ENCODE data around the gene SLC16A5. TPM values are rescaled to one million over a fixed set of nuclear protein-coding genes. Genes with fewer than 3 reads are reported as not detected.
A peak's percentile ranks its signal among the peaks of the same experiment; 100 is the strongest.

SLC16A5 gene
- total and polyA plus RNA-seq, 8 donors = 2.2 to 8.8 (median 4.4) TPM

- ATAC-seq = peak; percentile 76 to 89 (median 84)
- H3K4me3 ChIP-seq = peak overlapping the region; percentile 26 to 54 (median 36)
- FAIRE-seq = no peak
- no peaks in the 10 kb centered on the region for H3K36me3 ChIP-seq
- DNase-seq = peak; percentile 85 to 92 (median 88)
- intact Hi-C loops (cut with DNase I) = loop anchor here in 1 of 3 donors (10.0 kb wide), 1 partner anchor 71 kb away; the partner anchor contains the start of gene SUMO2
- no peaks in the 10 kb centered on the region for H3K9me3 ChIP-seq
- peak; percentile 93 to 98 (median 95) for TF ChIP-seq CTCF (IDR thresholded peaks at IDR 0.05)
- no peaks in the 10 kb centered on the region for H3K27me3 ChIP-seq
- H3K4me1 ChIP-seq = peaks cover 0 to 5% (median 5%) of the 10 kb centered on the region in 3 donors
- 1% methylated on average over 22 of the region's 22 CpGs for WGBS, 2 donors
- peak overlapping the region; percentile 46 to 88 (median 62) for H3K27ac ChIP-seq
These were observed 26.2 kb downstream of the SLC16A5 start for GRCh38 chr17:75113798-75114551.

GRCh38 chr17:75114552-75115314, 27.0 kb downstream of the SLC16A5 start:
- no peak for DNase-seq
- Histone ChIP-seq H3K4me1 (no peaks in the 10 kb centered on the region), H3K4me3 (peak overlapping the region; percentile 26 to 54 (median 36)), H3K27me3 (no peaks in the 10 kb centered on the region), H3K27ac (peak overlapping the region; percentile 46 to 88 (median 62)), H3K9me3 (no peaks in the 10 kb centered on the region), H3K36me3 (no peaks in the 10 kb centered on the region)
- ATAC-seq = no peak
- intact Hi-C loops (cut with DNase I) = loop anchor here in 1 of 3 donors (10.0 kb wide), 1 partner anchor 70 kb away; the partner anchor contains the start of gene SUMO2
- no peak for FAIRE-seq
- TF ChIP-seq CTCF (IDR thresholded peaks at IDR 0.05) = no peak
- WGBS, 2 donors = 37 to 38% methylated on average over 19 of the region's 19 CpGs

GRCh38 chr17:75115555-75115954, 27.8 kb downstream of the SLC16A5 start:
- intact Hi-C loops (cut with DNase I) = loop anchor here in 1 of 3 donors (10.0 kb wide), 1 partner anchor 69 kb away; the partner anchor contains the start of gene SUMO2

GRCh38 chr17:75116737-75117136, 29.0 kb downstream of the SLC16A5 start:
- no peak overlapping the region for H3K4me3 ChIP-seq
- H3K36me3 ChIP-seq = no peaks in the 10 kb centered on the region
- no peak for TF ChIP-seq CTCF (IDR thresholded peaks at IDR 0.05)
- no peak for FAIRE-seq
- WGBS, 2 donors = 88% methylated on average over 9 of the region's 9 CpGs
- intact Hi-C loops (cut with DNase I) = loop anchor here in 1 of 3 donors (10.0 kb wide), 1 partner anchor 68 kb away; the partner anchor contains the start of gene SUMO2
- no peak for DNase-seq
- no peaks in the 10 kb centered on the region for H3K9me3 ChIP-seq
- H3K4me1 ChIP-seq = no peaks in the 10 kb centered on the region
- H3K27me3 ChIP-seq = no peaks in the 10 kb centered on the region
- no peak overlapping the region for H3K27ac ChIP-seq
- ATAC-seq = no peak

More at GRCh38 chr17:75115555-75115954, 27.8 kb downstream of the SLC16A5 start:
- TF ChIP-seq CTCF (IDR thresholded peaks at IDR 0.05) = no peak
- no peak for DNase-seq
- Histone ChIP-seq H3K27ac (no peak overlapping the region), H3K4me3 (no peak overlapping the region), H3K27me3 (no peaks in the 10 kb centered on the region), H3K9me3 (no peaks in the 10 kb centered on the region), H3K36me3 (no peaks in the 10 kb centered on the region), H3K4me1 (no peaks in the 10 kb centered on the region)
- FAIRE-seq = no peak
- no peak for ATAC-seq

All from pancreas (tissue), 10 donors.